Ammon's horn (tissue), 1 donor: ENCODE data around the gene YPEL2.
A peak's percentile ranks its signal among the peaks of the same experiment; 100 is the strongest.

ENCODE experiments used
- DNase-seq: peaks from one replicate; pipeline ENCODE4 v3.0.0-alpha.2; 2016; ENCODE audit warnings: low spot score

The YPEL2 gene

GRCh38 chr17:59433586-59433985 lies 102.1 kb downstream of the YPEL2 start:
- DNase-seq, result no peak

DNA sequence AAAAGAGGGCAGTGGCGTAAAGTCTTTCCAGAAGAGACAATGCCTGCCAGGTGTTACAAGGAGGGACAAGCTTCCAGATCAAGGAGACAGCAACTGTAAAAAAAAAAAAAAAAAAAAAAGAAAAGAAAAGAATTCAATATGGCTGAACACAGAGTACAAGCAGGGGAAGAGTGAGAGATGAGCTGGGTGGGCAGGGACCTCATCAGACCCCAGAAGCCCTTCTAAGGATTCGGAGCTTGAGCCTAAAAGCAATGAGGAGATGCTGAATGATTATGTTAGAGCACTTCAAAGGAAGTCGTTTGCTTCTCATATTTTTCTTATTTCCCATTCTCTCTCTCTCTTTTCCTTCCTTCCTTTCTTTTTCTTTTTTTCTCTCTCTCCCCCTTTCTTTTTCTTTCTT lies 103.0 kb downstream of the YPEL2 start:
- DNase-seq, result no peak

- no peak for DNase-seq
These were observed 103.8 kb downstream of the YPEL2 start for GRCh38 chr17:59435238-59435637.

DNA sequence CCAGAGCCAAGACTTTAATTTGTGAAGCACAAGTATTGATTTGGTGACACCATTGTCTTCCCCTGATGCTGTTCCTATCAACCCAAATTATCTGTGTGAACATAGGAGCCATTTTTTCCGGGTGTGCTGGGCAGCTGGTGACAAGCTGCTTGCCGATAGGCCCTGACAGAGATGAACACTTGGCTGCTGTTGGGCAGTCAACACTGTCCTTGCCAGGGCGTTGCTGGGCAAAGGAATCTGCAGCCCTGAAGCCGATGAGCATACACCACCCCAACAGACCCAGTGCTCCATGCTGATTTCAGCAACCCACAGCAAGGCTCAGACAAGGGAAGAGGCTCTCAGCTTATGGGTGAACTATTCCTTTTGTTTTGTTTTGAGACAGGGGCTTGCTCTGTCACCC lies 105.4 kb downstream of the YPEL2 start:
- DNase-seq, result peak; percentile 47

GRCh38 chr17:59437791-59438281 lies 106.4 kb downstream of the YPEL2 start:
- DNase-seq, result no peak

DNA sequence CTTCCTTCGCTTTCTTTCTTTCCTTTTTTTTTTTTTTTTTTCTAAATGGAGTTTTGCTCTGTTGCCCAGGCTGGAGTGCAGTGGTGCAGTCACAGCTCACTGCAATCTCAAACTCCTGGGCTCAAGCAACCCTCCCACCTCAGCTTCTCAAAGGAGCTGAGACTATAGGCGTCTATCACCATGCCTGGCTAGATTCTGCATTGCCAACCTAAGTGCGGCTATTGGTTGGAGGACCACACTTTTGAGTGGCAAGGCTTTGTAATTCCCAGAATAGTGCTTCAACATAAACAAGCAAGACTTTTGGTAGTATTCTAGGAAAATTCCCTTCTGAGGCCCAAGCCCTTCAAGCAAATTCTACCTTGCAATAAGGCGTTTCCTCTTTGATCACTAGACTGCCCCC lies 107.8 kb downstream of the YPEL2 start:
- no peak for DNase-seq

GRCh38 chr17:59439741-59440211 lies 108.3 kb downstream of the YPEL2 start:
- no peak for DNase-seq

DNA sequence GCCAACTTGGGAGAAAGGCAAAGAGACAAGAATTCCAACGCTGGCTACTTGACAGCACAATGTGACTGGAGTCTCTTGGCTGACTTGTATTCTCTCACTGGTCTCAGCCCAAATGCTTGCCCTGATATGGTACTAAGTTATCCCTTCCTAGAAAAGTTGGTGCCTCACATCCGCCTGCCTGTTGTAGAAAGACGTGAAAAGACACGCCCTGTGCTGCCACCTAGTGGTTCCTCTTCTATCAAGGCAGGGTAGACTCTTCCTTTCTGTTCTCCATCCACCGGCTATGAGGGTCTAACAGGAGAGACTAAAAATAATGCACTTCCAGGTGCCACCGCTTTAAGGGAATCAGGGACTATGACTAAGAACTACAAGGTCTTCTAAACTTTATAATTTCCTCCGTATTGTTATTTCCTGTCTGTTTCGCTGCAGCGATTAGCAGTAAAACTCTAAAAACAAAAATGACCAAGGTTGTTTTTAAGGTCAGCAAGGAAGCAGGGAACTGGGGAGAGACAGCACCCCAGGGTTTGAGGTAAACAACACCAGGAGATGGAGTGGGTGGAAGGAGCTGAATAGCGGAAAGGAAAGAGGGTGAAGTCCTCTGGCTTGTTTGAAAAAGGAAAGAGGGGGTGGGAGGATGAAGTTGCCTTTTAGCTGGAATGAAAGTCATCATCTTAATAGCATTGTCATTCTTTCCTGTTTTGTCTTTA lies 109.5 kb downstream of the YPEL2 start:
- DNase-seq, result peak; percentile 95

DNA sequence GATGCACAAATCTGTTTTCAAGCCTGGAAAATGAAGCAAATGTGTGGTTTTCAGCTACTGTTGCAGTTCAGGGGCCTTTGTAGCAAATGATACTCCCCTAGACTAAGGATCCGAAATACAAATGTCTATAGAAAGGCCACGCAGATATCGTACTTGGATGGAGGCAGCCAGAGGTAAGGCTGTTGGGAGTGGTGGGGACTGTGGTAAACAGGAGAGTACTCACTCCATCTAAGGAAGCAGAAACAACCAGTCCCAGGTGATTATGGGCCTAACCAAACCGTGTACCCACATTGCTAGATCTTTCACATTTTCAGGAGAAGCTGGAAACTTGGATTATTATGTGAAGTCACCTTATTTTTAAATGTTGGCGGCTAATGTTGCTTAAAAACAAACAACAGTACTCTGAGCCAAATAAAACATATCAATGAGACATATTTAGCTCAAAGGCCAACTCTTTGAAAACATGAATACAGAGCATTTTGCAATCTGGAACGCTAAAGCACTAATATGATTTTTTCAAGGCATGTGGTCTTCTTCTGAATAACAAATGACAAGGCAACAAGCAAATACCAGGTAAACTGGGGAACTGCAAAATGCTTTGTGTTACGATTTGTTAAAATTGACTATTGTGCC lies 110.1 kb downstream of the YPEL2 start:
- no peak for DNase-seq

DNA sequence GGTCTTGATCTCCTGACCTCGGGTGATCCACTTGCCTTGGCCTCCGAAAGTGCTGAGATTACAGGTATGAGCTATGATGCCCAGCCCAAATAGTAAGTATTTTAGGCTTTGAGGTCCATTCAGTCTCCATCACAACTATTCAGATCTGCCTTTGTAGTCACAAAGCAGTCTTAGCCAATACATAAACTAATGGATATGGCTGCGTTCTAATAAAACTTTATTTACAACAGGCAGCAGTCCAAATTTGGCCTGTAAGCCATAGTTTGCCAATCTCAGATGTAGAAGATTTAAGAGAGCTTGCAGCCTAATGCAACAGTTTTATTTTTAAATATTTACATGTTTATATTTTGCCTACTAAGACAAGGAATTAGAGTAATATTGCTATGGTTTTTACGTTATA lies 111.7 kb downstream of the YPEL2 start:
- no peak for DNase-seq
